ENCODE measurements around the gene TTLL4.
"Not testable (repeated sequence)": the region's sequence is repeated elsewhere in the genome, so short reads cannot be mapped to it uniquely, and the experiment has no call there.

The TTLL4 gene

DNA sequence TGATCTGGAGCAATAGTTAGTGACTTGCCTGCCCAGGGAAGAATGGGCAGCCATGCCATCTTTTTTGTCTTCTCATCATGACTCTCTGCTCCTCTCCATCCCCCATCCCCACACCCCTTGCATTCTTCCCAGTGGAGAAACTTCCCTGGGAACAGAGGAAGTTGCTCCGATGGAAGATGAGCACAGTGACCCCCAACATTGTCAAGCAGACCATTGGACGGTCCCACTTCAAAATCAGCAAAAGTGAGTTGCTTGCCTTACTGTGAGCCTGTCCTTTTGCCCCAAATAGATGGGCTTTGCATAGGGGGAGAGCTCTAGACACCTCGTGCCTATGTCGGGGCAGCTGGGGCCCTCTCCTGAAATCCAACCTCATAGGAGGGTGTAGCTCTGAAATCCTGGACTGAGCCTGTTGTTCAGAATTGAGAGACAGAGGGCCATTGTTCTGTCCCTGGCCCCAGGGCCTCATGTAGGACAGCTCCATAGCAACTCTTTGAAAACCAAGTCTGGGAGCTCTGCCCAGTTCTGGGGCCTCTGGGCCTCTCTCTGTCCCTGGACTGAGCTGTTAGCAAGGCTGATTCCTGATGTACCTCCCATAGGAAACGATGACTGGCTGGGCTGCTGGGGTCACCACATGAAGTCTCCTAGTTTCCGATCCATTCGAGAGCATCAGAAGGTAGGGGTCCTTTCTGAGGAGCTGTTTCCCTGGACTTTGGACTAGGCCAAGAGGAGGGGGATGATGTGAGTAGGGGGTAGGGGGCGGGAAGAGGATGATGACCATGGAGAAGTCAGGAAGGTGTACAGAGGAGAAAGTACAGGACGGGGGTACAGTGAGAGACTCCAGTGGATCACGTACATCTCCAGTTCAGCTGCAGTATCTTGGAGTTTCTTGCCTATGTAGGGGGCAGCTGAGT lies 35.2 kb downstream of the TTLL4 start:
- ATAC-seq (no peak), DNase-seq (no peak)

DNA sequence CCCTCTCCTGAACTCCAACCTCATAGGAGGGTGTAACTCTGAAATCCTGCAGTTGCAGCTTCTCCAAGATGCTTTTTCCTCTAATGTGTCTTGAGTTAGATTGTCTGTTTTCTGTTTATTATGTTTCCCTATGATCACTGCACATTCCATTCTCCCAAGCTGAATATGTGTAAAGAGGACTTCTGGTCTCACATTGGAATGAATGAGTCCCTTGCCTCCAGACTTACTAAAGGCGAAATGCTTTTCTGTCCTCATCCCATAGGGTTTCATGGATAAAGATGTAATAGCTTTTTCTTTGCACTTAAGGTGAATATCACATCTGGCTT lies 35.8 kb downstream of the TTLL4 start:
- no peak for DNase-seq
- ATAC-seq = no peak

- no peak for ATAC-seq
Observed at GRCh38 chr2:218746960-218747359, 36.3 kb downstream of the TTLL4 start.

DNA sequence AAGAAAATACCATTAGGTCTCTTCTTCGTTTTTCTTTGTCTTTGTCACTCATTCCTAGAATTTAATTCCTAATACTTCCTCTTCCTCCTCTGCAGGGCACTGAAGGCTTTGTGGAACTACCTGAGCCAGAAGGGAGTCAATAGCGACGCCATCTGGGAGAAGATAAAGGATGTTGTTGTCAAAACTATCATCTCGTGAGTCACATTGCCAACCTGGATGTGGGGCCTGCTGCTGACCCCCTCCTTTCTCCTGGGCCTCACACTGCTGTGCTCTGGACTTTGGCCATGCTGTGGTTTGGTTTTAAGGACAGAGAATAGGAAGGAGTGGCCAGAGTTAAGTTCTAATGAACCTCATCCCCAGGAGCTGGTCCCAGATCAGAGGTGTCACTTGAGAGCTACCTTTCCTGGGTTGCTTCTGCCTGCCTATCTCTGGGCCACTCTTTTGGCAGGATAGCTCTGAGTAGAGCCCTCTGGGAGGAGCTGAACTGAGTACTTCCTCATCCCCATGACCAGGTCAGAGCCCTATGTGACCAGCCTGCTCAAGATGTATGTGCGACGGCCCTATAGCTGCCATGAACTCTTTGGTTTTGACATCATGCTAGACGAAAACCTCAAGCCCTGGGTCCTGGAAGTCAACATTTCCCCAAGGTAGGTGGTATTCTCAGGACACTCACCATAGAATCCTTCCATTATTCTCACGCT lies 38.3 kb downstream of the TTLL4 start:
- no peak for DNase-seq
- ATAC-seq = no peak

More at GRCh38 chr2:218746960-218747359, 36.3 kb downstream of the TTLL4 start:
- no peak for DNase-seq

DNA sequence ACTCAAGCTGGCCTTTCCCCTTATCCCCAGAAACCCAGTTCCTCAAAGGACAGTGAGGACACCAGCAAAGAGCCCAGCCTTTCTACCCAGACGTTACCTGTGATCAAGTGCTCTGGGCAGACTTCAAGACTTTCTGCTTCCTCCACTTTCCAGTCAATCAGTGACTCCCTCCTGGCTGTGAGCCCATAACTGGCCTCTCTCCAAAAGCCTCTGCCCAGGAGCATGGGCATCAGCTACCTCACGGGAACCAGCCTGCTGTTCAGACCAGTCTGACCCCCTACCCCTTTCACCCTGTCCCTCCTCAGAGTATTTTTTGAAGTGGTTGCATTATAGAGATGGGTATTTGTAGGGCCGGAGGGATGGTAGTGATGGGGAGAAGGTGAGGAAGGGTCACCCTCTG lies 43.6 kb downstream of the TTLL4 start:
- ATAC-seq = no peak
- no peak for DNase-seq

DNA sequence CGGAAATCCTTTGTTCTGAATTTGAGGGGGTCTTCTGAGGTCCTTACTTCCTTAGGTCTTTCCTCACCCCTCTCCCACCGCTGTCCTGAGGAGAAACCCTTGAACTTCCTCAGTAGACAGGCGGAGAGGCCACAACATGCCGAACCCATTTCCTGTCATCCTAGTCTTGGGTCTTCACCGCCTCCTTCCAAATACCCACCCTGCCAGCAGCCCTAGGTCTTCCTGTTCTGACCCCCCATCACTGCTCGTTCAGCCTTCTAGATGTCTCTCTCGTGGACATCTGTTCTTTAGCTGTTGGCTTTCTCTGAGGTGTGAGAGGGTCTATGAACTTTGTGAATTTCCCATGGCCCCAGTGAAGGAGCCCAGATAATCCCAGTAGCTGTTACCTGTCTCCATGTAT lies 44.1 kb downstream of the TTLL4 start:
- DNase-seq (no peak), ATAC-seq (no peak)

DNA sequence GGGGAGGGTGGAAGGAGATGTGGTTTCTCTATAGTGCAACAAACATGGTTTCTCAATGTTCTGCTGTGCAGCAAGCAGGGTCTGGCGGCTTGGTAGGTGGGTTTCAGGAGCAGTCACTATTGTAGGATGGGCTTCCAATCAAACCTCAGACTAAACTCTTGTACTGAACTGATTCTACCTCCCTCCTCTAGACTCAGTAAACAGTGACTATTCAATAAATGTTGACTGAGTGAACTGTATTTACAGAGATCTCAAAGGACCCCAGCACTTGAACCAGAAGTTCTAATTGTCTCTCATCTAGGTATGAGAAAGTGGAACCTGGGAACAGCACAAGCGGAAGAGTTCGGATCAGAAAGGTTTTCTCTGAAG lies 44.5 kb downstream of the TTLL4 start:
- no peak for DNase-seq
- ATAC-seq = no peak

GRCh38 chr2:218755567-218756404 lies 45.2 kb downstream of the TTLL4 start:
- DNase-seq = no peak
- no peak for ATAC-seq

DNA sequence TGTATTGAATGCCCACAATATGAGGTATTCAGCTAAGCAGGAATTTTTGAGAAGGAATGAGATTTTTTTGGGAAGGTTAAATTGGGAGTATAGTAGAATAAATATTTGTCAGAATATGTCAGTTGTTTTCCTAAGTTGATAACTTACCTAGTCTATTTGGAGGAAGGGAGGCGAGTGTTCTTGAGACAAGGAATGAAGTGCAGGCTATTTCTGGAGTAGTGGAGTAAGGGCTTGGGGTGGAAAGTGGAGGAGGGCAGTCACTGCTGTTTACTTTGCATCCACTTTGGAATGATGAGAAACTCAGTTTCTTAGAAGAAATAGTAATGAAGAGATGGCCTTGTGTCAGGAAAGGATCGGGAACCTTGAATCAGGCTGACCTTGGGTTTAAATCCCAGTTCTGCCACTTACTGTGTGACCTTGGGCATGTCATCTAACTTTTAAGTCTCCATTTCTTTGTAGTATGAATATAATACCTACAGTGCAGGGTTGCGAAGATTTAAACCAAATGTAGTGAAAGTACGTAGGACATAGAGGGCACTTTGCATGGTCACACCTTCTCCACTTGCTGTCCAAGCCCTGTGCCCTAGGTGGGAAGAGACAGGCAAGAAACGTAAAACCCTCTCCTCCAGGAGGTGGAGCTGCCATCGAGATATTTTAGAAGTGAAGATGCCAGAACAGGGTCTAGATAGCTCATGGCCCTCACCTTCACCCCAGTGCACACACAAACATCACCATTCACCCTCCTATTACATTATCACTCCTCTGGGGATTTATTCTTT lies 46.2 kb downstream of the TTLL4 start:
- ATAC-seq (no peak), DNase-seq (no peak)

- no peak for ATAC-seq
- DNase-seq = no peak
Observed at GRCh38 chr2:218761795-218762194, 51.2 kb downstream of the TTLL4 start.

DNA sequence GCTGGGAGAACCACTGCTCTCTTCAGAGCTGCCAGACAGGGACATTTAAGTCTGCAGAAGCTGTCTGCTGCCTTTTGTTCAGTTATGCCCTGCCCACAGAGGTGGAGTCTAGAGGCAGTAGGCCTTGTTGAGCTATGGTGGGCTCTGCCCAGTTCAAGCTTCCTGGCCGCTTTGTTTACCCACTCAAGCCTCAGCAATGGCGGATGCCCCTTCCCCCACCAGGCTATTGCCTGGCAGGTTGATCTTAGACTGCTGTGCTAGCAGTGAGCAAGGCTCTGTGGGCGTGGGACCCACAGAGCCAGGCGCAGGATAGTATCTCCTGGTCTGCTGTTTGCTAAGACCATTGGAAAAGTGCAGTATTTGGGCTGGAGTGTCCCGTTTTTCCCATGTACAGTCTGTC lies 62.1 kb downstream of the TTLL4 start:
- ATAC-seq, DNase-seq: not testable (repeated sequence)

DNA sequence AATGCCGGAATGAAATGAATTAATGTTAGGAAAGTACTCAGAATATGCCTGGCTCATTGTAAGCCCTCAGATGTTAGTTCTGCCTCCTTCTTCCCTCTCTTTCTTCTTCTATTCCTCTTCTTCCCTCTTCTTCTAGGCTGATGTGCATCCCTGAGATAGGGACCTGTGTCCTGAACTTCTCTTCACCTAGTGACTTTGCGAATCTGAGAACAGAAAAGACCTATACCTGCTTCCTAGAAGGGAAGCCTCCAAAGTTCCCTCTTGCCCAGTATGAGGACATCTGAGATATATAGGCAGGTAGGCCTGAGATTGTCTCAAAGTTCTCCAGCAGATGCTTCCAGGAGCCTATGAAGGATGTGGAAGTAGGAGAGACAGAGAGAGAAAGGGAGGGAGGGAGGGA lies 63.2 kb downstream of the TTLL4 start:
- DNase-seq = no peak

GRCh38 chr2:218776488-218776887 lies 65.9 kb downstream of the TTLL4 start:
- ATAC-seq (no peak), DNase-seq (no peak)

More for the DNA sequence above, 63.2 kb downstream of the TTLL4 start:
- no peak for ATAC-seq

GRCh38 chr2:218777276-218777990 lies 66.8 kb downstream of the TTLL4 start:
- ATAC-seq (no peak), DNase-seq (no peak)

DNA sequence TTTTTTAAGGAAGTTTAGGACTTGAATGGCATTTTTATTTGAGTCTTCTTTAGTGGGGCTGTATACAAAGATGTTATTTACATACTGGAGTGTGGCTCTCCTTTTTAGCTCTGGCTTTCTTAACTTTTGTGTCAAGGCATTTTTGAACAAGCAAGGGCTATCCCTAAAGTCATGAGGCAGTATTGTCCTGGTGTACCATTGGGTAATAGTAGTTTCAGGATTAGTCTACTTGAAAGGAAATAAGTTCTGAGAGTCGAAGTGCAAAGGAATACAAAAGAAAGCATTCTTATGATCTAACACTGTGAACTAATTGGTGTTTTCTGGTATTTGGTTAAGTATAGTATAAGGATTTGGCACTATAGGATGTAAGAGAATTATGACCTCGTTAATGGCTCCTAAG lies 69.4 kb downstream of the TTLL4 start:
- DNase-seq (no peak), ATAC-seq (no peak)

DNA sequence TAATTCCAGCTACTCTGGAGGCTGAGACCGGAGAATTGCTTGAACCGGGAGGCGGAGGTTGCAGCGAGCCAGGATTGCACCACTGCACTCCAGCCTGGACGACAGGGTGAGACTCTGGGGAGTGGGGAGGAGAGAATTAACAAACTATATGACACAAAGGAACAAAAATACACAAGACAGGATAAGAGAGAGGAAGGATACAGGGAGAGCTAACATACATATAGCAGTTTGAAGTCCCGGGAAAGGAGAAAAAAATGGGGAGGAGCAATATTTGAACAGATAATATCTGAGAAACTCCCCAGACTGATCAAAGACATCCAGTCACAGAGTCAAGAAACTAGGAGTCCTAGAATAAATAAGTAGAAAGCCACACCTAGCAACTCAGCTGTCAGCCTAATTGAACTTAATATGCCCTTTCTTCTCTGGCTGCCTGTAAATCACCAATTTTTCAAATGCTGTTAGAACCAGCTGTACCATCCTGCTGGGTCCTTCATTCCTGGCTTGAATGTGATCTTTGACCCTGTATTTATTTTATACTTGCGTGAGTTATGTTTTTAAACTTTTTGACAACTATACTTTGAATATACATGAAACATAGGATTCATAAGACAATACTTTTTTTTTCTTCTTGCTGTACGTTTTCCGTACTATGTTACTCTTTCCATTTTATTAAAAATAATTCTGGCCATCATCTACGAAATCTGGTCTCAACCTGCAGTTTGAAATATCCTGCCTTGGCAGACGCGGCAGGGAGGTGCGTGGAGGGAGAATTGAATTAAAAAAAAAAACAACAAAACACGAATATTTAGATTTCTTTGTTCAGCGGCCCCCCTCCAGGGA lies 70.4 kb downstream of the TTLL4 start:
- ATAC-seq (no peak), DNase-seq (no peak)

- ATAC-seq (no peak), DNase-seq (peak; percentile 7)
Observed at GRCh38 chr2:218781691-218782527, 71.3 kb downstream of the TTLL4 start, which contains the start of gene CYP27A1. Gene CYP27A1 (plus strand): TSS chr2:218782147. CDS start chr2:218782183, 36 bp downstream.

- DNase-seq (no peak), ATAC-seq (no peak)
Observed at GRCh38 chr2:218782528-218782844, 71.9 kb downstream of the TTLL4 start.

- no peak for ATAC-seq
- DNase-seq = no peak
Observed at GRCh38 chr2:218783688-218784087, 73.1 kb downstream of the TTLL4 start.

Measured in stimulated activated naive CD8-positive, alpha-beta T cell treated with anti-CD3 and anti-CD28 coated beads, Interleukin-15, Interleukin-2, amounts not matched to agents 100 U/mL and 50 U/mL, for 24 hours (primary cell).